Activated T-helper 1 cell treated with anti-CD3 and anti-CD28 coated beads, Interleukin-2, amount 50 U/mL, for 16 hours (primary cell): Measurements from ENCODE around the gene RSU1.

Source experiments
- DNase-seq, 2 donors: peaks; one replicate each; pipeline ENCODE4 v3.0.0-alpha.2; 2020; ENCODE audit warnings: low read depth in 1 of 2, low spot score in 1 of 2

The RSU1 gene

GRCh38 chr10:16611037-16611436 is 206.2 kb downstream of the RSU1 start:
- DNase-seq, result no peak

GRCh38 chr10:16609211-16609610 is 208.0 kb downstream of the RSU1 start:
- DNase-seq, result no peak

DNA sequence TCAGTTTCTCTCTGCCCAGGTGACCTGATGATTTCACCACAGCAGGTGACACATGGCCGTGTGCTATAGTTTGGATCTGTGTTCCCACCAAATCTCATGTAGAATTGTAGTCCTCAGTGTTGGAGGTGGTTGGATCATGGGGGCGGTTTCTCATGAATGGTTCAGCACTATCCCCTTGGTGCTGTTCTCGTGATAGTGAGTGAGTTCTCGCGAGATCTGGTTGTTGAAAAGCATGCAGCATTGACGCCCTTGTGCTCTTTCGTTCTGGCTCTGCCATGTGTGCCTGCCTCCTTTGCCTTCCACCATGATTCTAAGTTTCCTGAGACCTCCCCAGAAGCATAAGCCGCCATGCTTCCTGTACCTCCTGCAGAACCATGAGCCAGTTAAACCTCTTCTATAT is 210.3 kb downstream of the RSU1 start:
- no peak for DNase-seq

- DNase-seq, result no peak
These were observed 210.8 kb downstream of the RSU1 start for GRCh38 chr10:16606421-16606820.

DNA sequence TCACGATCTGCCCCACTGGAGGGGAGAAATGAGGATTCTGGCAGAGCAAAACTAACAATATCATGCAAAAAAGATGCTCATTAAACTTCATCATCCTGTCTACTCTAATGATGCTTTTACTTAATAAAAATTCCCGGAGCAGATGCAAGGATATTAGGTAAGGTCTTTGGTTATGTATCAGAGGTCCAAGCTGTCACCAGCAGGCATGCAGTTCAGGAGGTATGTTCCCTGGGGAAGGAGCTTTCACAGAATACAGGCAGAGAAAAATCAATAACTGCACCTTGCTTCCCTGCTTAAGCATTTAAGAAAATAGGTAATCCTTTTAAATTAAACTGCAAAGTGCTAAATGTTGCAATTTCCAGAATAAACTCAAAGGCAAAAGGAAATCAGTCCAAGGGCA is 213.9 kb downstream of the RSU1 start:
- DNase-seq, result no peak

DNA sequence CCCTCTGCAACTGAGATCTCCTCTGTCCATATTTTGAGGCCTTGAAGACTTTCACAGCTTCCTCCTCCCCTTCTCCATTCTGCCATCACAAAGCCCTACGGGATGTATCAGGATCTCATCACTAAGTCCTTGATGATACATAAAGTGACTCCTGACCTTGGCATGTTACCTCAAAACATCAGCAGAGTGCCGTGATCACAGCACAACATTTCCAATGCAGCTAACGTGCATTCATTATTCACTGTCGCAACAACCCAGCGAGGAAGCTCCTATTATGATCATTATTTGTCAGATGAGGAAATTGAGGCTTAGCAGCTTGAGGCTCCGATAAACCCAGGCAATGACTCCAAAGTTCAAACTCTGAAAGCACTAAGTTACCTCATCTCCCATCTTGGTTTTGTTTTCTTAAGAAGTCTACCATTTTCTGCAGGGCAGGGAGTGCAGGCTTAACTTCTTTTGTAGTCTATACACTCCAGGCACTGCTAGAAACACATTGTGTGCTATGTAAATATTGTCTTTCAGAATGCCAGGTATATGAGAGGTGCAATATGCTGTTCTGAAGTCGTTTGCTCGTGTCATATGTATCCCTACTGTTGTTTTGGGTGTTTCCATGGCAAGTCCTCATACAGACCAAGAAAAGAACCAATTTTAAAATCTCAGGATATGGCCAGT is 215.0 kb downstream of the RSU1 start:
- no peak for DNase-seq

- DNase-seq, result no peak
These were observed 217.6 kb downstream of the RSU1 start for GRCh38 chr10:16599662-16600061.

DNA sequence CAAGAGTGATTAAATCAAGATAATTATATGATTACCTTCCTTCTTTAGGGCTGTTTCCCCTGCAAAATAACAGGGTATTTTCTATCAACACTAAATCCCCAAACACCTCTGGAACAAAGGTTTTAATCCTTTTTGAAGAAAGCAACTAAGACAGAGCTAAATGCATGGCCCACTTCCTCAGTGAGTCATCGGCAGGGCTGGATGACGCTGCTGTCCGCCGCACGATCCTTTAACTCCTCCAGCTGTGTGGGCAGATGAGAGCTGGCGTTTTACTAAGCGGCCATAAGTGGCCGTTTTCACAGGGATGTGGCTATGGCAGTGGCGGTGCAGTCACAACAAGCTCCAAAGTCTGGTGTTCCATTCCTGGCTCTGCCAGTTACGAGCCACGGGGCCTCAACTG is 219.6 kb downstream of the RSU1 start:
- no peak for DNase-seq

GRCh38 chr10:16592378-16592777 is 224.8 kb downstream of the RSU1 start:
- no peak for DNase-seq

GRCh38 chr10:16586358-16587138 is 230.7 kb downstream of the RSU1 start:
- DNase-seq, result no peak

DNA sequence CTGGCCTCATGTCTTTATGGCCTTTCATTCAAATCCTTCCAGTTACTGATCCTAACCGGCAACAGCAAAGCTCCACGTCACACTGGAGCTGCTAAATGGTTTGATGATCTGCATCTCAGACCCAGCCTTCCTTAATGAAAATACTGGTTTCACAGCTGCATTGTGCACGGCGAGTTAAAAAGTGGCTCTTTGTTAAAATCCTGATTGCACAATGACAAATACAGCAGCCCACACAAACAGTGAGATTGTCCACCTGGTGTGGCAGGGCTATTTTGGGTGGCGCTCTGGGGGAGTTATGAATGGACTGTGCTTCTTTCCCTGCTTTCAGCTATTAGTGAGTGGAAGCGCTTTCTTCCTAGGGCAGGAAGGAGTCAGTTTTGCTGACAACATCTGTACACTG is 232.1 kb downstream of the RSU1 start:
- no peak for DNase-seq

DNA sequence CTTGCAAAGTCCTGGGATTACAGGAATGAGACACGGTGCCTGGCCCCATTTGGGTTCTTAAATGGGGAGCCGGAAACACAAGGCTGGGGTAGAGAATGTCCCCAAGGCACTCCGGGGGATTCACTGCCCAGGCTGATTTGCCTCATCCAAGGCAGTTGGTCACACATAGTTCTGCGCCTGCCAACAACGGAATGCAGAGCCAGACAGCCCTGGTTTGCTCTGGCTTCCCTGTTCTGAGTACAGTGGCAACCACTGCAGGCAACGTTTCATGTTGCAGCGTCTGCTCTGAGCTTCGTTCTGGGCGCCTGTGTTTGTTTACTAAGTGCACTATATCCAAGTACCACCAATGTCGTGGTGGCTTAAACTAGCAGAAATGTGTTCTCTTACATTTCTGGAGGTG is 233.8 kb downstream of the RSU1 start:
- DNase-seq, result no peak

GRCh38 chr10:16581202-16581601 is 236.0 kb downstream of the RSU1 start:
- DNase-seq, result no peak

DNA sequence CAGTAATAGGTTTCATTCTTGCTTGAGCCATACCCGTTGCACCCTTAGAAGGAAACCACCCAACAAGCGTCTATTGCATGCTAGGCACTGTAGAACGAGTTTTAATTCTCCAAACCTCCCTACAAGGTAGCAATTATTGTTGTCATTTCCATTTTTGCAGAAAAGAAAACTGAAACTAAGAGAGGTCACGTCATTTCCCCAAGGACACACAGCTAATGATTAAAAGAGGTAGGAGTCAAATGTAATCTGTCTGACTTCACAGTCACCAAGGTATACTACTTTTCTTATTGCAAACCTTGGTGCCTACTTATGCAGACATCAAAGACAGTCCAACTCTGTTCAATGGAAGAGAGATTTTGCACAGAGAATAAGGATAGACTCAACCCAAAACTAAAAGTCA is 246.5 kb downstream of the RSU1 start:
- DNase-seq, result no peak

DNA sequence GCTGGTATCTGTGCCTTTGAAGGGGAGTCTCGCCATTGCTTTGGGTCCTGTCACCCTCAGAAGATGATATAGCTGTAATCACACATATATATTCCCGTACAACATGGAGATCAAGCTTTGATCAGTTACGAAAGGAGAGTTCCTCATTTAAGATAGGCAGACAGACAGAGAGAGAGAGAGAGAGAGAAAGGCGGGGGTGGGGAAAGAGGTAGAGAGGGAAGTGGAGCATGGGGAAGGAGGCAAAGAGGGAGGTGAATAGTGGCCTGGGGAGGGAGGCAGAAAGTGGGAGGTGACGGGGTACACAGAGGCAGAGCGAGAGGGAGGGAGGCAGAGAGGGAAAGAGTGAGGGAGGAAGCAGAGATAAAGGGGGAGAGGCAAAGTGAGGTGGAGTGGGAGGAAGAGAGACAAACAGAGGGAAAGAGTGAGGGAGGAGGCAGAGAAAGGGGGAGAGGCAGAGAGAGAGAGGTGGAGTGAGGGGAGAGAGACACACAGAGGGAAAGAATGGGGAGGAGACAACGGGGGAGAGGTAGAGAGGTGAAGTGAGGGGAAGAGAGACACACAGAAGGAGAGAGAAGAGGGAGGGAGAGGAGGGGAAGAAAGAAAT is 250.9 kb downstream of the RSU1 start:
- no peak for DNase-seq

DNA sequence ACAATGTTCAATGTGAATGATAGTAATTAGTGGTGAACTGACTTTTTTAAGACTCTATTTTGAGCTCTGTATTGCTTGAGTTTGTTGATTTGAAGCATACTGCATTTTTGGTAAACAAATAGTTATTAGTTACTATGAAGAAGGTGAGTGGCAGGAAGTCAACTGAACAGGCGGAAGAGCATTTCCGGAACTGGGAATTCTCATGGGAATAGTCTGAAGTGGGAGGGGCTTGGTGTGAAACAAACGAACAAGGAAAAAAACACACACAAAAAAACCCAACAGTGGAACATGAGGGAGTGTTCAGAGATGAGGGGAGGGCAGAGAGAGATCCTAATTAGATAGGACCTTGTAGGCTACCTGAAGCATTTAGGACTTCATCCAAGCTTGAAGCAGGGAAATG is 251.6 kb downstream of the RSU1 start:
- DNase-seq, result no peak

- DNase-seq, result no peak
These were observed 254.3 kb downstream of the RSU1 start for GRCh38 chr10:16562891-16563290.

DNA sequence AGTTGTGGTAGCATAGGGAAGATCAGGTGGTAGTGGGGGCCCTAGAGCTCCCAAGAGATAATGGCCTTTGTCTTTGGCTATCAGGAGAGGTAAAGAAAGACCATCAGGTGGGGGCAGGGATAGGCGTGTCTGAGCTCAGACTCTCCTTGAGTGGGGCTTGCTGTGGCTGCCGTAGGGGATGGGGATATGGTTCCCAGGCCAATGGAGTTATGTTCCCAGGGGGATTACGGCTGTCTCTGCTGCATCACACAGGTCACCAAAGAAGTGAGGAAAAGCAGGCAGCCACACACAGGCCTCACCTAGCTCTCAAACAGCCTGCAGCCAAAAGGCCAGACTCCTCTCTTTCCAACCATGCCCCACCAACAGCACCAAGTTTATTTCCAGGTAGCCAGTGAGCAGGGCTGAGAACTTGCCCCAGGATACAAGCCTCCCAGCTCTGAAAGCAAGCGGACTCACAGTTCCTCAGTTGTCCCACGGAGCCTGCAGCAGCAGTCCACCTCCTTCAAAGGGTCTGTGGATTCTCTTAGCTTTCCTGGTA is 257.9 kb downstream of the RSU1 start:
- no peak for DNase-seq

- DNase-seq, result no peak
These were observed 269.3 kb downstream of the RSU1 start for GRCh38 chr10:16547973-16548372.

GRCh38 chr10:16545116-16545736 is 272.0 kb downstream of the RSU1 start:
- no peak for DNase-seq

DNA sequence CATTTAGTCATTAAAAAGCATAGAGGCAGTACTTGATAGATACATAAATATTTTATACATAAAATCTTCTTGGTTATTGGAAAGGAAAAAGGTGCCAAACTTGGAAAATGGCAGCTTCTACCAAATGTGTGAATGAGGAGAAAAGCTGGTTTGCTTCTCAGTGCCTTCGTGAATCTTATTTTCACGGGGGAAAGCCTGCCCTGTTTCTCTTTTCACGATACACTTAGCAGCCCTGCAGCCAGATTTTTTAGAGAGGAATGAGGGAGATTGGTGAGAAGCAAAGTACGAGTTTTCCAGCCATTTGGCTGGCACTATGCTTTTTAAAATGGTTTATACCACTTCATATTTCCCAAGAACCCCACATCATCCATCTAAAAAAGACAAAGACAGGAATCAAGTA is 272.6 kb downstream of the RSU1 start:
- no peak for DNase-seq

DNA sequence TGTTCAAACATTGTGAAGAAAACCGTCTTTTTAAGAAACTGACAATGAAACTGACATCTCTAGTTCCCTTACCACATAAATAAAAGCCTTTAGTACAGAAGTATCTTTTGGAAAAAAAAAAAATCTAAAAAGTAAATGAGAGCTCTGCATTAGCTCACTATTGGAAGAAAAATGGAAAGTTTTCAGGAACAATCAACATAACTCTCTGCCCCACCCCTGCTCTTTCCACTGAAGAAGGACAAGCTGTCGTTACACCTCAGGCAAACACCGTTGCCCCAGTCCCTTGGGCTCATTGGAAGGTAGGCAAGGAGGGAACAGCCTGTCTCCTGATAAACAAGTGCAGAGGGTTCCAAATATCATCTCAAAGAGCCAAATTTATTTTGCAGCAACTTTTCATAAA is 273.1 kb downstream of the RSU1 start:
- no peak for DNase-seq
